Prostate gland (tissue), 2 donors: Measurements from ENCODE around the gene SOX12.

ENCODE experiments used
- POLR2AphosphoS5 ChIP-seq: sonication (generic); formaldehyde crosslinking; IDR thresholded peaks from one replicate; pipeline ENCODE4 v1.6.1; 2017; ENCODE audit warnings: antibody characterized with exemption
- TF ChIP-seq, protein P1 (sequence below), 4 experiments: fragments of 200-600 bp in 2 of 4; fragments of 450-650 bp in 2 of 4; sonication (generic) in 2 of 4; IDR thresholded peaks; 1 replicate in 3 of 4; 2 replicates in 1 of 4; pipeline ENCODE4 v1.5.1; 2016 to 2019; ENCODE audit warnings: antibody characterized with exemption in 4 of 4, mild to moderate bottlenecking in 2 of 4, moderate library complexity in 2 of 4

DNA sequence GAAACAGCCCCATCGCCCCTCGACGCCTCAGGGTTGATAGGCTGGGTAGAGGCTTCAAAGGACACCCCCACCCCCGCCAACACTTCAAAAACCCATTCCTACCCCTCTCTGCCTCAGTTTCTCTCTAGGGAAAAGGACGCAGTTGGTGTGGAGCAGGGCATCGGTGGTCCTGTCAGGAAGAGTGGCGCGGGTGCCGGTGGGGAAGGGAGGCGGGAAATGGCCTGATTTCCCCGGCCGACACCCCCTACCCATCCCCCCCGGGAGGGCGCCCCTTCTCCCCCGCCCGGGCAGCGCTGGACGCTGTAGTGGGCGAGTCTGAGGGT is 21.9 kb downstream of the SOX12 start:
- TF ChIP-seq POLR2AphosphoS5, result no peak
- TF ChIP-seq, protein P1, sequence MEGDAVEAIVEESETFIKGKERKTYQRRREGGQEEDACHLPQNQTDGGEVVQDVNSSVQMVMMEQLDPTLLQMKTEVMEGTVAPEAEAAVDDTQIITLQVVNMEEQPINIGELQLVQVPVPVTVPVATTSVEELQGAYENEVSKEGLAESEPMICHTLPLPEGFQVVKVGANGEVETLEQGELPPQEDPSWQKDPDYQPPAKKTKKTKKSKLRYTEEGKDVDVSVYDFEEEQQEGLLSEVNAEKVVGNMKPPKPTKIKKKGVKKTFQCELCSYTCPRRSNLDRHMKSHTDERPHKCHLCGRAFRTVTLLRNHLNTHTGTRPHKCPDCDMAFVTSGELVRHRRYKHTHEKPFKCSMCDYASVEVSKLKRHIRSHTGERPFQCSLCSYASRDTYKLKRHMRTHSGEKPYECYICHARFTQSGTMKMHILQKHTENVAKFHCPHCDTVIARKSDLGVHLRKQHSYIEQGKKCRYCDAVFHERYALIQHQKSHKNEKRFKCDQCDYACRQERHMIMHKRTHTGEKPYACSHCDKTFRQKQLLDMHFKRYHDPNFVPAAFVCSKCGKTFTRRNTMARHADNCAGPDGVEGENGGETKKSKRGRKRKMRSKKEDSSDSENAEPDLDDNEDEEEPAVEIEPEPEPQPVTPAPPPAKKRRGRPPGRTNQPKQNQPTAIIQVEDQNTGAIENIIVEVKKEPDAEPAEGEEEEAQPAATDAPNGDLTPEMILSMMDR (IDR thresholded peaks at IDR 0.05), result no peak
